ENCODE data around the gene FMO5.
"Not testable (repeated sequence)": the region's sequence is repeated elsewhere in the genome, so short reads cannot be mapped to it uniquely, and the experiment has no call there.

Gene FMO5

GRCh38 chr1:147238925-147239820 is 14.0 kb upstream of the FMO5 start:
- no peak overlapping the region for H3K4me3 ChIP-seq (ENCODE audit: low read length)
- DNase-seq (ENCODE audit: low read depth) = no peak
- TF ChIP-seq, protein P1, sequence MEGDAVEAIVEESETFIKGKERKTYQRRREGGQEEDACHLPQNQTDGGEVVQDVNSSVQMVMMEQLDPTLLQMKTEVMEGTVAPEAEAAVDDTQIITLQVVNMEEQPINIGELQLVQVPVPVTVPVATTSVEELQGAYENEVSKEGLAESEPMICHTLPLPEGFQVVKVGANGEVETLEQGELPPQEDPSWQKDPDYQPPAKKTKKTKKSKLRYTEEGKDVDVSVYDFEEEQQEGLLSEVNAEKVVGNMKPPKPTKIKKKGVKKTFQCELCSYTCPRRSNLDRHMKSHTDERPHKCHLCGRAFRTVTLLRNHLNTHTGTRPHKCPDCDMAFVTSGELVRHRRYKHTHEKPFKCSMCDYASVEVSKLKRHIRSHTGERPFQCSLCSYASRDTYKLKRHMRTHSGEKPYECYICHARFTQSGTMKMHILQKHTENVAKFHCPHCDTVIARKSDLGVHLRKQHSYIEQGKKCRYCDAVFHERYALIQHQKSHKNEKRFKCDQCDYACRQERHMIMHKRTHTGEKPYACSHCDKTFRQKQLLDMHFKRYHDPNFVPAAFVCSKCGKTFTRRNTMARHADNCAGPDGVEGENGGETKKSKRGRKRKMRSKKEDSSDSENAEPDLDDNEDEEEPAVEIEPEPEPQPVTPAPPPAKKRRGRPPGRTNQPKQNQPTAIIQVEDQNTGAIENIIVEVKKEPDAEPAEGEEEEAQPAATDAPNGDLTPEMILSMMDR (IDR thresholded peaks at IDR 0.05; ENCODE audit: insufficient read depth, low read depth, low read length, missing control alignments) = no peak

- H3K4me3 ChIP-seq (ENCODE audit: low read length) = no peak overlapping the region
- peak; percentile 72 for DNase-seq (ENCODE audit: low read depth)
- TF ChIP-seq, protein P1 (IDR thresholded peaks at IDR 0.05; ENCODE audit: insufficient read depth, low read depth, low read length, missing control alignments) = no peak
Measured at GRCh38 chr1:147238053-147238902, 13.1 kb upstream of the FMO5 start.

GRCh38 chr1:147236959-147237791 is 12.0 kb upstream of the FMO5 start:
- DNase-seq (ENCODE audit: low read depth) = peak; percentile 71
- TF ChIP-seq, protein P1 (IDR thresholded peaks at IDR 0.05; ENCODE audit: insufficient read depth, low read depth, low read length, missing control alignments) = no peak
- H3K4me3 ChIP-seq (ENCODE audit: low read length) = no peak overlapping the region

DNA sequence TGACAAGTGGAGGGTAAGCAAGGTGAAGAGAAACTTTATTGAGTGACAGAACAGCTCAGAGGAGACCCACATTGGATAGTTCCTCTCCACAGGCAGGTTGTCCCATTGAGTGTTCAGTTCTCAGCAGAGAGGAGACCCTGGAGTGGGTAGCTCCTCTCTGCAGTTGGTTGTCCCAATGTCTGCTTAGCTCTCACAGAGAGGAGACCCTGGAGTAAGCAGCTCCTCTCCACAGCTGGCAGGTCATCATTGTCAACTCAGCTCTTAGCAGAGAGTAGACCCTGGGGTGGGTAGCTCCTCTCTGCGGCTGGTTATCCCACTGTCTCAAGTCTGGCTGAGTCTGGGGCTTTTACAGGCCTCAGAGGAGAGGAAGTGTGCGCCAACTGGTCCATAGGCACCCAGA is 11.3 kb upstream of the FMO5 start:
- H3K4me3 ChIP-seq (ENCODE audit: low read length) = no peak overlapping the region
- TF ChIP-seq, protein P1 (IDR thresholded peaks at IDR 0.05; ENCODE audit: insufficient read depth, low read depth, low read length, missing control alignments) = no peak
- DNase-seq (ENCODE audit: low read depth) = no peak

- no peak overlapping the region for H3K4me3 ChIP-seq (ENCODE audit: low read length)
- TF ChIP-seq, protein P1 (IDR thresholded peaks at IDR 0.05; ENCODE audit: insufficient read depth, low read depth, low read length, missing control alignments) = no peak
- DNase-seq (ENCODE audit: low read depth) = no peak
Measured at GRCh38 chr1:147235822-147236221, 10.7 kb upstream of the FMO5 start.

- not testable (repeated sequence) for DNase-seq (ENCODE audit: low read depth); H3K4me3 ChIP-seq (ENCODE audit: low read length)
Measured at GRCh38 chr1:147233903-147234302, 8.8 kb upstream of the FMO5 start.

GRCh38 chr1:147231032-147231431 is 5.9 kb upstream of the FMO5 start:
- not testable (repeated sequence) for DNase-seq (ENCODE audit: low read depth); H3K4me3 ChIP-seq (ENCODE audit: low read length)
